K562 (cell line): ENCODE measurements around the gene EIF3K. TPM values are rescaled to one million over a fixed set of nuclear protein-coding genes. Genes with fewer than 3 reads are reported as not detected.

Source experiments
- ATAC-seq: fragments of 200-7000 bp; cut with Tn5 transposase; 3 replicates; pipeline ENCODE4 v1.9.1; 2020; ENCODE audit warnings: moderate library complexity
- BruUV-seq: library from RNA; stranded (reverse); fragments of 400-500 nt; replicated peaks from 2 replicates; lab custom pipeline; 2021; lab: Mats Ljungman, UMichigan
- CTCF ChIA-PET: fragments of 300-600 bp; formaldehyde crosslinking; extraction: SDS; loops from one replicate; lab custom pipeline; 2021; ENCODE audit warnings: low intra/inter-chr PET ratio; lab: Yijun Ruan, JAX
- POLR2A ChIA-PET: fragments of 300-600, 350-650 bp; sonication (Branson Sonifier 250); formaldehyde crosslinking; extraction: SDS; loops from one replicate; lab custom pipeline; 2021; ENCODE audit warnings: antibody characterized with exemption, inconsistent platforms; lab: Yijun Ruan, JAX
- DNase-seq, 4 experiments: peaks; one replicate each; pipeline versions ENCODE4 v3.0.0 to v3.0.0-alpha.2; 2011 to 2018; ENCODE audit warnings: low spot score in 3 of 4, mixed read lengths in 3 of 4; ENCODE audit errors: extremely low read depth in 1 of 4
- FAIRE-seq: peaks from 2 replicates; lab custom pipeline; 2011; peaks lifted over from hg19 to GRCh38; lab: Jason Lieb, UNC
- H2AFZ ChIP-seq: 2 replicates; pipeline ENCODE4 v1.6.0; 2011; ENCODE audit warnings: low read depth, low read length, control low read depth, inconsistent platforms
- H3K27ac ChIP-seq: fragments of 200-600 bp; 3 replicates; pipeline ENCODE4 v1.8.0; 2011; ENCODE audit warnings: low read depth, mild to moderate bottlenecking, control low read depth, inconsistent platforms, low read length, moderate library complexity, mixed read lengths; ENCODE audit errors: extremely low read depth
- H3K27me3 ChIP-seq, 2 experiments: fragments of 300-600 bp in 1 of 2; 2 replicates in 1 of 2; 3 replicates in 1 of 2; pipeline versions ENCODE4 v1.6.0 to v1.8.0; 2011; ENCODE audit warnings: inconsistent platforms in 2 of 2, low read length in 2 of 2, mild to moderate bottlenecking in 1 of 2, mixed read lengths in 1 of 2, moderate library complexity in 1 of 2; ENCODE audit not compliant: control insufficient read depth in 2 of 2, insufficient read depth in 2 of 2
- H3K36me3 ChIP-seq: fragments of 300-600 bp; 3 replicates; pipeline ENCODE4 v1.8.0; 2011; ENCODE audit warnings: mild to moderate bottlenecking, low read length, inconsistent platforms; ENCODE audit not compliant: control insufficient read depth, insufficient read depth
- H3K4me1 ChIP-seq, 2 experiments: fragments of 200-600 bp in 1 of 2; replicated peaks in 1 of 2; 2 replicates in 1 of 2; 3 replicates in 1 of 2; pipeline versions ENCODE4 v1.5.1 to v1.8.0; 2011; ENCODE audit warnings: inconsistent platforms in 2 of 2, low read length in 2 of 2, mild to moderate bottlenecking in 1 of 2, mixed read lengths in 1 of 2, moderate library complexity in 1 of 2; ENCODE audit not compliant: control insufficient read depth in 2 of 2, insufficient read depth in 2 of 2
- H3K4me2 ChIP-seq: 2 replicates; pipeline ENCODE4 v1.6.1; 2011; ENCODE audit warnings: low read length, control low read depth, inconsistent platforms, mixed read lengths; ENCODE audit not compliant: insufficient read depth
- H3K4me3 ChIP-seq: fragments of 200-600 bp; sonication (generic), shearing (Covaris generic); 2 replicates; pipeline ENCODE4 v1.5.1; 2016; ENCODE audit warnings: control low read depth, inconsistent platforms
- H3K79me2 ChIP-seq: fragments of 200-600 bp; 3 replicates; pipeline ENCODE4 v1.8.0; 2011; ENCODE audit warnings: low read length, inconsistent platforms; ENCODE audit not compliant: control insufficient read depth, insufficient read depth
- H3K9ac ChIP-seq, 2 experiments: 2 replicates each; pipeline versions ENCODE4 v1.6.0 to v1.6.1; 2011; ENCODE audit warnings: low read depth in 2 of 2, low read length in 2 of 2, control low read depth in 1 of 2, inconsistent platforms in 1 of 2, mild to moderate bottlenecking in 1 of 2, mixed read lengths in 1 of 2; ENCODE audit not compliant: insufficient read depth in 1 of 2
- H3K9me1 ChIP-seq: one replicate; pipeline ENCODE4 v1.6.0; 2011; ENCODE audit warnings: inconsistent platforms, mild to moderate bottlenecking, low read length, moderate library complexity; ENCODE audit not compliant: control insufficient read depth, insufficient read depth
- H3K9me3 ChIP-seq: replicated peaks from 2 replicates; pipeline ENCODE4 v1.5.1; 2011; ENCODE audit warnings: low read depth, low read length, inconsistent platforms; ENCODE audit not compliant: control insufficient read depth, insufficient read depth
- H4K20me1 ChIP-seq: replicated peaks from 2 replicates; pipeline ENCODE4 v1.6.1; 2011; ENCODE audit warnings: low read length, inconsistent platforms, mixed read lengths; ENCODE audit not compliant: control insufficient read depth, insufficient read depth
- CREB1 ChIP-seq, 2 experiments: sonication (generic) in 1 of 2; formaldehyde crosslinking in 1 of 2; IDR thresholded peaks; 2 replicates each; pipeline versions ENCODE4 v1.6.1 to v1.8.0; 2012 to 2022; ENCODE audit warnings: inconsistent platforms in 1 of 2, mild to moderate bottlenecking in 1 of 2, missing genetic modification reagents in 1 of 2, moderate library complexity in 1 of 2
- HDAC3 ChIP-seq: fragments of 450-650 bp; IDR thresholded peaks from 2 replicates; pipeline ENCODE4 v1.6.1; 2018; ENCODE audit warnings: borderline replicate concordance, mild to moderate bottlenecking, moderate library complexity; ENCODE audit not compliant: partially characterized antibody
- KLF1 ChIP-seq: fragments of 450-650 bp; IDR thresholded peaks from 2 replicates; pipeline ENCODE4 v1.6.1; 2016; ENCODE audit warnings: missing genetic modification characterization, missing compliant biosample characterization
- MTA1 ChIP-seq: fragments of 450-650 bp; IDR thresholded peaks from 2 replicates; pipeline ENCODE4 v1.6.1; 2017; ENCODE audit warnings: borderline replicate concordance
- PHF21A ChIP-seq: fragments of 450-650 bp; IDR thresholded peaks from 2 replicates; pipeline ENCODE4 v1.6.1; 2017; ENCODE audit warnings: low read depth, borderline replicate concordance
- RBFOX2 ChIP-seq: fragments of 200-400 bp; formaldehyde crosslinking; IDR thresholded peaks from 2 replicates; pipeline ENCODE4 v1.6.1; 2017; ENCODE audit warnings: low read depth, mild to moderate bottlenecking, low read length, moderate library complexity
- TBP ChIP-seq: optimal IDR thresholded peaks from 2 replicates; pipeline ENCODE3; 2011; ENCODE audit warnings: low read depth, low read length, improper control_type of control experiment
- XRCC5 ChIP-seq: fragments of 200-400 bp; formaldehyde crosslinking; IDR thresholded peaks from 2 replicates; pipeline ENCODE4 v1.6.1; 2017; ENCODE audit warnings: low read depth, mild to moderate bottlenecking, low read length
- ZNF347 ChIP-seq: fragments of 450-650 bp; formaldehyde crosslinking; IDR thresholded peaks from 2 replicates; pipeline ENCODE4 v1.4.0; 2020; ENCODE audit warnings: low read depth, mild to moderate bottlenecking, moderate library complexity
- ZNF408 ChIP-seq: fragments of 250-450 bp; sonication (Bioruptor Pico); IDR thresholded peaks from 2 replicates; pipeline ENCODE4 v1.4.0; 2020; ENCODE audit warnings: low read depth, mild to moderate bottlenecking, moderate library complexity
- ZNF586 ChIP-seq: fragments of 450-650 bp; formaldehyde crosslinking; conservative IDR thresholded peaks from 2 replicates; pipeline ENCODE4 v1.4.0; 2020; ENCODE audit warnings: mild to moderate bottlenecking, moderate library complexity
- ZNF707 ChIP-seq: fragments of 250-450 bp; sonication (Bioruptor Pico); conservative IDR thresholded peaks from 2 replicates; pipeline ENCODE4 v1.8.0; 2022; ENCODE audit warnings: inconsistent platforms, mild to moderate bottlenecking, moderate library complexity
- WGBS: fragments of 100-300 bp; shearing (Covaris generic); methylation state at CpG from one replicate; pipeline ENCODE4 v1.1.6; 2016; ENCODE audit warnings: low coverage, mixed read lengths; ENCODE audit not compliant: insufficient coverage; ENCODE audit errors: missing lambda C conversion rate; 5-methylcytosine and 5-hydroxymethylcytosine counted together
- in situ Hi-C: fragments of 300-500 bp; cut with MboI; formaldehyde crosslinking; loops from 4 replicates; pipeline ENCODE4 v1.15.0; 2018; ENCODE audit warnings: inconsistent platforms, mixed read lengths
- intact Hi-C: fragments of 100-400 bp; cut with micrococcal nuclease; formaldehyde crosslinking; loops from 2 replicates; pipeline ENCODE4 v1.14.2; 2022
- polyA plus RNA-seq, 8 experiments: library from polyadenylated mRNA; depleted of rRNA in 4 of 8; stranded (reverse) in 5 of 8; unstranded in 3 of 8; fragments of >200 nt; fragmentation: Nextera tagmentation in 2 of 8; fragmentation: Illumina TruSeq in 1 of 8; extraction: Ambion mirVana in 2 of 8; extraction: Trizol in 1 of 8; gene quantifications; 2 replicates each; pipeline versions ENCODE4 v1.2.1 to v1.2.3, GENCODE V29; 2011 to 2014; ENCODE audit warnings: inconsistent platforms in 1 of 8, missing spikeins in 1 of 8
- total RNA-seq, 7 experiments: library from RNA; depleted of rRNA in 6 of 7; stranded (reverse); fragments of >200 nt in 6 of 7; fragmentation: Illumina TruSeq in 2 of 7; extraction: Trizol in 2 of 7; gene quantifications; 2 replicates each; pipeline versions ENCODE4 v1.2.1 to v1.2.3, GENCODE V29; 2011 to 2021; ENCODE audit warnings: low replicate concordance in 1 of 7
- TF ChIP-seq, protein P1 (sequence below): fragments of 450-650 bp; formaldehyde crosslinking; IDR thresholded peaks from 2 replicates; pipeline ENCODE4 v1.4.0; 2020; ENCODE audit warnings: mild to moderate bottlenecking, mixed read lengths
- TF ChIP-seq, protein P2 (sequence below): IDR thresholded peaks from 2 replicates; pipeline ENCODE4 v1.6.1; 2011; ENCODE audit warnings: borderline replicate concordance, low read depth, mild to moderate bottlenecking, moderate library complexity, low read length; ENCODE audit not compliant: insufficient read depth, poor library complexity, severe bottlenecking

EIF3K gene
- total and polyA plus RNA-seq, 9 of the 15 experiments (the other 6 are each of a cell fraction or from before 2014, with no cell fraction given) = 387 to 1,827 (median 733) TPM

DNA sequence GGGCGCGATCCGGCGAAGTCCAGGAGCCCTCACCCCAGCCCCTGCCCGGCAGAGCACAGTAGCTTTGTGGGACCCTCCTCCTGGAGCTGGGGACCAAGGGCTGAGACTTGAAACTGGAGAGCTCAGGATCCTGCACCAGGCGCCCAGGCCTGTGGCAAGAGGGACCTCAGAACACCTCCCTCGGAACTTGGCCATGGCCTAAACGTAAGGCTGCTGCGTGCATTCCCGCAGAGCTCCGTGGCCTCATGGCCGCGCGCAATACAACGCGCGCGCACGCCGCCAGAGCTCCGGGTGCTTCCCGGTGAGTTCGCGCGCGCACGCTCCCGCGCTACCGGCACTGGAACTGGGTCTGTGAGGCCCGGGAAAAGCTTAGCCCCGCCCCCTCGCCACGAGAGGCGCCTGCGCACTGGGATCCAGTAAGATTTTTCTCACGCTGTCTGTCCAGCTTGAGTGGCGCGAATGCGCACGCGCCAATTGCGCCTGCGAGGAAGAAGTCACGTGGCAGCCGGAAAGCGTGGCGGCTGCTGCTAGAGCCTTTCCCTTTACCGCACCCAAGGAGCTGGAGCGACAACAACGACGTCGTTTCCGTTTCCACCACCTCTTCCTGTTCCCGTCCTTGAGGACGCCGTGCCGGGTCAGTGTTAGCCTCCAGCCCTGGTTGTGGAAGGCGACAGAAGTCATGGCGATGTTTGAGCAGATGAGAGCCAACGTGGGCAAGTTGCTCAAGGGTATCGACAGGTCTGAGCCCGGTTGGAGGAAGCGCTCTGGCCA, at the start of gene EIF3K (continued):
- TF ChIP-seq, protein P1, sequence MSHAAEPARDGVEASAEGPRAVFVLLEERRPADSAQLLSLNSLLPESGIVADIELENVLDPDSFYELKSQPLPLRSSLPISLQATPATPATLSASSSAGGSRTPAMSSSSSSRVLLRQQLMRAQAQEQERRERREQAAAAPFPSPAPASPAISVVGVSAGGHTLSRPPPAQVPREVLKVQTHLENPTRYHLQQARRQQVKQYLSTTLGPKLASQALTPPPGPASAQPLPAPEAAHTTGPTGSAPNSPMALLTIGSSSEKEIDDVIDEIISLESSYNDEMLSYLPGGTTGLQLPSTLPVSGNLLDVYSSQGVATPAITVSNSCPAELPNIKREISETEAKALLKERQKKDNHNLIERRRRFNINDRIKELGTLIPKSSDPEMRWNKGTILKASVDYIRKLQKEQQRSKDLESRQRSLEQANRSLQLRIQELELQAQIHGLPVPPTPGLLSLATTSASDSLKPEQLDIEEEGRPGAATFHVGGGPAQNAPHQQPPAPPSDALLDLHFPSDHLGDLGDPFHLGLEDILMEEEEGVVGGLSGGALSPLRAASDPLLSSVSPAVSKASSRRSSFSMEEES (CRISPR knock-in tag) = peak; percentile 98
- TF ChIP-seq ZNF707 = no peak
- TF ChIP-seq PHF21A = no peak
- no peak for TF ChIP-seq MTA1

DNA sequence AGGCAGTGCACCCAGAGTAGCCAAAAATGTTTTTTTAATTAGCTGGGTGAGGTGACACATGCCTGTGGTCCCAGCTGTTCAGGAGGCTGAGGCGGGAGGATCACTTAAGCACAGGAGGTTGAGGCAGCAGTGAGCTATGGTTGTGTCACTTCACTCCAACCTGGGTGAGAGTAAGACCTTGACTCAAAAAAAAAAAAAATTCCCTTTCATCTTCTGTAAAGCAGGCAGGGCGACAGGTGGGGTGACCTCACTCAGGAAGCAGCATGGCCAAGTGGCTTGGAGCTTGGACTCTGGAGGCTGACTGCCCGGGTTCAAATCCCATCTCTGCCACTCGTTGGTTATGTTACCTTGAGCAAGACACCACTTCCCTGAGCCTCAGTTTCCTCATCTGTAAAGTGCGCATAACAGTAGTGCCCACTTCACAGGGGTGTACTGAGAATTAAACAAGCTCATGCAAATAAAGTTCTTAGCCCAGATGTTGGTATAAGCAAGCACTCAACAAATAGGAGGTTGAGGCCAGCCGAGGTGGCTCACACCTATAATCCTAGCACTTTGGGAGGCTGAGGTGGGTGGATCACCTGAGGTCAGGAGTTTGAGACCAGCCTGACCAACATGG, 49.5 kb upstream of the EIF3K start:
- H4K20me1 ChIP-seq = no peaks in the 10 kb centered on the region
- no peaks in the 10 kb centered on the region for H3K9me1 ChIP-seq
- no peak for DNase-seq
- ATAC-seq = no peak
- ChIA-PET CTCF (no interaction called here), POLR2A (interaction anchor here (0.5 to 0.6 kb wide), 4 partner anchors 76 to 308 kb away, joined by 3 read pairs; partner anchors contain the start of gene RINL)
- intact Hi-C loops (no loop called here), in situ Hi-C loops (no loop called here)
- no peak overlapping the region for H2AFZ ChIP-seq
- H3K27me3 ChIP-seq = no peaks in the 10 kb centered on the region
- H3K79me2 ChIP-seq = no peaks in the 10 kb centered on the region
- H3K9me3 ChIP-seq = no peaks in the 10 kb centered on the region
- FAIRE-seq = no peak
- H3K36me3 ChIP-seq = no peaks in the 10 kb centered on the region
- 46% methylated on average over 6 of the region's 6 CpGs for WGBS
- H3K4me2 ChIP-seq = no peak overlapping the region
- peaks cover 0 to 8% of the 10 kb centered on the region in 2 experiments; a peak in 2 of 5 replicates for H3K4me1 ChIP-seq
- H3K27ac ChIP-seq = no peak overlapping the region
- no peak overlapping the region for H3K4me3 ChIP-seq
- H3K9ac ChIP-seq = no peak overlapping the region
- no TSS peak for BruUV-seq
- TF ChIP-seq, protein P2, sequence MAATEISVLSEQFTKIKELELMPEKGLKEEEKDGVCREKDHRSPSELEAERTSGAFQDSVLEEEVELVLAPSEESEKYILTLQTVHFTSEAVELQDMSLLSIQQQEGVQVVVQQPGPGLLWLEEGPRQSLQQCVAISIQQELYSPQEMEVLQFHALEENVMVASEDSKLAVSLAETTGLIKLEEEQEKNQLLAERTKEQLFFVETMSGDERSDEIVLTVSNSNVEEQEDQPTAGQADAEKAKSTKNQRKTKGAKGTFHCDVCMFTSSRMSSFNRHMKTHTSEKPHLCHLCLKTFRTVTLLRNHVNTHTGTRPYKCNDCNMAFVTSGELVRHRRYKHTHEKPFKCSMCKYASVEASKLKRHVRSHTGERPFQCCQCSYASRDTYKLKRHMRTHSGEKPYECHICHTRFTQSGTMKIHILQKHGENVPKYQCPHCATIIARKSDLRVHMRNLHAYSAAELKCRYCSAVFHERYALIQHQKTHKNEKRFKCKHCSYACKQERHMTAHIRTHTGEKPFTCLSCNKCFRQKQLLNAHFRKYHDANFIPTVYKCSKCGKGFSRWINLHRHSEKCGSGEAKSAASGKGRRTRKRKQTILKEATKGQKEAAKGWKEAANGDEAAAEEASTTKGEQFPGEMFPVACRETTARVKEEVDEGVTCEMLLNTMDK = no peak
- TF ChIP-seq KLF1 (tag) (no peak), XRCC5 (no peak), TBP (peak; percentile 70), ZNF586 (CRISPR knock-in tag) (no peak), ZNF408 (CRISPR knock-in tag) (no peak), HDAC3 (no peak), RBFOX2 (no peak), CREB1 (IDR thresholded peaks at IDR 0.05) (no peak), CREB1 (CRISPR knock-in tag; IDR thresholded peaks at IDR 0.05) (no peak), ZNF347 (CRISPR knock-in tag) (no peak)
